Chondrocyte (in vitro differentiated cells): ENCODE results near the gene CXorf38. TPM values are rescaled to one million over a fixed set of nuclear protein-coding genes. Genes with fewer than 3 reads are reported as not detected.
A peak's percentile ranks its signal among the peaks of the same experiment; 100 is the strongest.

Experiments
- DNase-seq: peaks from one replicate; pipeline ENCODE4 v3.0.0; 2021; ENCODE audit warnings: mixed read lengths, low spot score
- H3K27ac Mint-ChIP-seq: one replicate; pipeline ENCODE4 v1.8.0; 2021; ENCODE audit warnings: mild to moderate bottlenecking, moderate library complexity, mixed read lengths; ENCODE audit not compliant: unreplicated experiment
- H3K27me3 Mint-ChIP-seq: 2 replicates; pipeline ENCODE4 v1.8.0; 2021; ENCODE audit warnings: low read depth, mixed read lengths
- H3K36me3 Mint-ChIP-seq: 2 replicates; pipeline ENCODE4 v1.8.0; 2021; ENCODE audit warnings: low read depth, mixed read lengths
- H3K4me1 Mint-ChIP-seq: 2 replicates; pipeline ENCODE4 v1.8.0; 2021; ENCODE audit warnings: low read depth, mild to moderate bottlenecking, mixed read lengths
- H3K4me3 Mint-ChIP-seq: one replicate; pipeline ENCODE4 v1.8.0; 2021; ENCODE audit warnings: mild to moderate bottlenecking, moderate library complexity, mixed read lengths; ENCODE audit not compliant: unreplicated experiment
- H3K9me3 Mint-ChIP-seq: 2 replicates; pipeline ENCODE4 v1.8.0; 2021; ENCODE audit warnings: low read depth, mixed read lengths
- CTCF ChIP-seq: fragments of 200-600 bp; sonication (generic); IDR thresholded peaks from 2 replicates; pipeline ENCODE4 v1.5.0; 2021; ENCODE audit warnings: antibody characterized with exemption, mild to moderate bottlenecking, moderate library complexity
- total RNA-seq: library from RNA; stranded (reverse); gene quantifications from 3 replicates; pipeline ENCODE4 v1.2.1, GENCODE V29; 2021

The CXorf38 gene
- total RNA-seq, 1 donor from 2014 or later: 9.5 TPM

- Mint-ChIP-seq H3K4me1 (peaks cover 3% of the 10 kb centered on the region), H3K4me3 (no peak overlapping the region), H3K27ac (no peak overlapping the region), H3K27me3 (no peaks in the 10 kb centered on the region), H3K9me3 (no peaks in the 10 kb centered on the region), H3K36me3 (peaks cover 8% of the 10 kb centered on the region)
- no peak for DNase-seq
- no peak for TF ChIP-seq CTCF
Measured at GRCh38 chrX:40661489-40661888, 14.1 kb upstream of the CXorf38 start.

- Mint-ChIP-seq H3K9me3 (no peaks in the 10 kb centered on the region), H3K4me1 (peaks cover 3% of the 10 kb centered on the region), H3K4me3 (no peak overlapping the region), H3K36me3 (peaks cover 8% of the 10 kb centered on the region), H3K27me3 (no peaks in the 10 kb centered on the region), H3K27ac (no peak overlapping the region)
- DNase-seq: no peak
- no peak for TF ChIP-seq CTCF
Measured at GRCh38 chrX:40660381-40660780, 13.0 kb upstream of the CXorf38 start.

DNA sequence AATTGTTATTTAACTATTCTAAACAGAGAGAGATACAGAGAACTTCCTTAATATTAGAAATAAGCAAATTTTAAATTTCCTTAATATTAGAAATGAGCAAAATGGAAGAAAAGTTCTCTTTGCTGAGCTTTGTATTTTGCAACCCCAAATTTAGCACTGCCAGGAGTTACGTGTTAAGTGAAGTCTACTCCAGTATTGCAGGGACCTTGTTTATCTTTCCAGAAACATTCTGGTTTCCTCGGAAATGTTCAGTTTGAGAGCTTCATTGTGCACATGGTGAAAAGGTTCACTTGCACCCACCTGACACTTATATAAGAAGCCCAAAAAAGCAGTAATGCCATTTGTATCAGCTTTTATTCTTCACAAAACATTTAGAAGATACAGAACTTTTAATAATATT lies 6.2 kb upstream of the CXorf38 start:
- no peak for TF ChIP-seq CTCF
- no peaks in the 10 kb centered on the region for H3K27me3 Mint-ChIP-seq
- H3K36me3 Mint-ChIP-seq: peaks cover 5% of the 10 kb centered on the region
- no peaks in the 10 kb centered on the region for H3K4me1 Mint-ChIP-seq
- no peak for DNase-seq
- H3K9me3 Mint-ChIP-seq: no peaks in the 10 kb centered on the region
- H3K4me3 Mint-ChIP-seq: no peak overlapping the region
- H3K27ac Mint-ChIP-seq: no peak overlapping the region

GRCh38 chrX:40652664-40653063 lies 5.3 kb upstream of the CXorf38 start:
- Mint-ChIP-seq H3K9me3 (no peaks in the 10 kb centered on the region), H3K36me3 (peaks cover 5% of the 10 kb centered on the region), H3K27ac (no peak overlapping the region), H3K4me3 (no peak overlapping the region), H3K4me1 (peaks cover 1% of the 10 kb centered on the region), H3K27me3 (no peaks in the 10 kb centered on the region)
- TF ChIP-seq CTCF: no peak
- DNase-seq: no peak

GRCh38 chrX:40651620-40652223 lies 4.4 kb upstream of the CXorf38 start:
- Mint-ChIP-seq H3K27ac (no peak overlapping the region), H3K27me3 (no peaks in the 10 kb centered on the region), H3K4me3 (no peak overlapping the region), H3K4me1 (peaks cover 3% of the 10 kb centered on the region), H3K36me3 (peaks cover 5% of the 10 kb centered on the region), H3K9me3 (no peaks in the 10 kb centered on the region)
- TF ChIP-seq CTCF: peak; percentile 96
- DNase-seq: no peak
